Subcutaneous adipose tissue (tissue), 4 donors: ENCODE measurements around the gene SULT4A1. TPM values are rescaled to one million over a fixed set of nuclear protein-coding genes. Genes with fewer than 3 reads are reported as not detected.

Experiments
- CTCF ChIP-seq: fragments of 450-650 bp; IDR thresholded peaks from one replicate; pipeline ENCODE4 v1.5.1; 2016; ENCODE audit warnings: low read depth, mild to moderate bottlenecking, control low read depth, antibody characterized with exemption, moderate library complexity
- total RNA-seq, 4 donors: library from RNA; depleted of rRNA; stranded (reverse); fragments of >200 nt; gene quantifications; one replicate each; pipeline ENCODE4 v1.1.0, GENCODE V29; 2016

SULT4A1 gene
- total RNA-seq, 4 donors from 2014 or later, result 0.98 TPM; not detected in 3

- no peak for TF ChIP-seq CTCF
Measured at GRCh38 chr22:43885319-43885671, 23.0 kb upstream of the SULT4A1 start.

GRCh38 chr22:43884600-43885318 is 22.4 kb upstream of the SULT4A1 start:
- no peak for TF ChIP-seq CTCF

GRCh38 chr22:43883719-43884415 is 21.6 kb upstream of the SULT4A1 start:
- no peak for TF ChIP-seq CTCF

- no peak for TF ChIP-seq CTCF
Measured at GRCh38 chr22:43883012-43883661, 20.8 kb upstream of the SULT4A1 start.

GRCh38 chr22:43882122-43882767 is 19.9 kb upstream of the SULT4A1 start:
- no peak for TF ChIP-seq CTCF

GRCh38 chr22:43881091-43882061 is 19.1 kb upstream of the SULT4A1 start:
- TF ChIP-seq CTCF, result no peak
